ENCODE results near the gene LY6G6F. TPM values are rescaled to one million over a fixed set of nuclear protein-coding genes. Genes with fewer than 3 reads are reported as not detected.
A peak's percentile ranks its signal among the peaks of the same experiment; 100 is the strongest.

The LY6G6F gene
- total and polyA plus RNA-seq, 9 donors, result not detected

- no peaks in the 10 kb centered on the region for H3K36me3 ChIP-seq
- H3K27me3 ChIP-seq, result no peaks in the 10 kb centered on the region
- H3K4me1 ChIP-seq (ENCODE audit: insufficient read depth), result peaks cover 26% of the 10 kb centered on the region
- no peak overlapping the region for H3K4me3 ChIP-seq
- no peak overlapping the region for H3K27ac ChIP-seq
- TF ChIP-seq EP300 (IDR thresholded peaks at IDR 0.05), result no peak
- no peak for TF ChIP-seq CTCF (IDR thresholded peaks at IDR 0.05)
- no peak for TF ChIP-seq POLR2A (IDR thresholded peaks at IDR 0.05)
- WGBS, 3 donors, result 83 to 85% (median 84%) methylated on average over 12 of the region's 12 CpGs
- intact Hi-C loops (cut with DNase I), result no loop called here
- no peaks in the 10 kb centered on the region for H3K9me3 ChIP-seq
- peak in 2 of 5 donors; percentile 41 to 46 for DNase-seq
Measured at GRCh38 chr6:31662124-31662723, 44.4 kb upstream of the LY6G6F start.

GRCh38 chr6:31663126-31663960 is 43.3 kb upstream of the LY6G6F start:
- H3K27me3 ChIP-seq, result no peaks in the 10 kb centered on the region

GRCh38 chr6:31663961-31664789 is 42.5 kb upstream of the LY6G6F start:
- H3K27me3 ChIP-seq, result no peaks in the 10 kb centered on the region
- peaks cover 22% of the 10 kb centered on the region for H3K4me1 ChIP-seq (ENCODE audit: insufficient read depth)
- no peaks in the 10 kb centered on the region for H3K9me3 ChIP-seq
- H3K36me3 ChIP-seq, result no peaks in the 10 kb centered on the region
- WGBS, 3 donors, result 5 to 7% (median 6%) methylated on average over 17 of the region's 17 CpGs
- peak; percentile 38 to 66 (median 63) for DNase-seq
- peak overlapping the region; percentile 85 to 90 for H3K27ac ChIP-seq
- peak overlapping the region; percentile 78 for H3K4me3 ChIP-seq
- intact Hi-C loops (cut with DNase I), result no loop called here
- TF ChIP-seq EP300 (IDR thresholded peaks at IDR 0.05) (no peak), POLR2A (IDR thresholded peaks at IDR 0.05) (no peak), CTCF (IDR thresholded peaks at IDR 0.05) (no peak)

More at GRCh38 chr6:31663126-31663960, 43.3 kb upstream of the LY6G6F start:
- 34 to 46% (median 40%) methylated on average over 9 of the region's 9 CpGs for WGBS, 3 donors
- intact Hi-C loops (cut with DNase I), result no loop called here
- Histone ChIP-seq H3K36me3 (no peaks in the 10 kb centered on the region), H3K4me1 (ENCODE audit: insufficient read depth) (peaks cover 25% of the 10 kb centered on the region), H3K27ac (peak overlapping the region; percentile 85 to 90), H3K9me3 (no peaks in the 10 kb centered on the region), H3K4me3 (peak overlapping the region; percentile 78)
- no peak for DNase-seq
- TF ChIP-seq CTCF (IDR thresholded peaks at IDR 0.05) (no peak), EP300 (IDR thresholded peaks at IDR 0.05) (no peak), POLR2A (IDR thresholded peaks at IDR 0.05) (no peak)

Data from ovary (tissue), 9 donors.